HUES6 (cell line): ENCODE results near the gene AURKA.
"Not testable (repeated sequence)": the region's sequence is repeated elsewhere in the genome, so short reads cannot be mapped to it uniquely, and the experiment has no call there.

ENCODE experiments used
- H3K27ac ChIP-seq: 2 replicates; pipeline ENCODE4 v1.7.0; 2013; ENCODE audit warnings: low read depth, mild to moderate bottlenecking, low read length, inconsistent platforms
- H3K27me3 ChIP-seq: 2 replicates; pipeline ENCODE4 v1.6.1; 2013; ENCODE audit warnings: low read length; ENCODE audit not compliant: control insufficient read depth, insufficient read depth
- H3K36me3 ChIP-seq: 2 replicates; pipeline ENCODE4 v1.6.1; 2013; ENCODE audit warnings: low read length; ENCODE audit not compliant: control insufficient read depth, insufficient read depth
- H3K4me1 ChIP-seq: 2 replicates; pipeline ENCODE4 v1.6.1; 2013; ENCODE audit warnings: low read length; ENCODE audit not compliant: control insufficient read depth, insufficient read depth
- H3K4me3 ChIP-seq: 2 replicates; pipeline ENCODE4 v1.5.1; 2013; ENCODE audit warnings: low read depth, low read length
- H3K9ac ChIP-seq: one replicate; pipeline ENCODE4 v1.6.1; 2013; ENCODE audit warnings: mild to moderate bottlenecking, low read length
- H3K9me3 ChIP-seq: 2 replicates; pipeline ENCODE4 v1.6.1; 2013; ENCODE audit warnings: low read depth, low read length; ENCODE audit not compliant: control insufficient read depth, insufficient read depth

AURKA gene

DNA sequence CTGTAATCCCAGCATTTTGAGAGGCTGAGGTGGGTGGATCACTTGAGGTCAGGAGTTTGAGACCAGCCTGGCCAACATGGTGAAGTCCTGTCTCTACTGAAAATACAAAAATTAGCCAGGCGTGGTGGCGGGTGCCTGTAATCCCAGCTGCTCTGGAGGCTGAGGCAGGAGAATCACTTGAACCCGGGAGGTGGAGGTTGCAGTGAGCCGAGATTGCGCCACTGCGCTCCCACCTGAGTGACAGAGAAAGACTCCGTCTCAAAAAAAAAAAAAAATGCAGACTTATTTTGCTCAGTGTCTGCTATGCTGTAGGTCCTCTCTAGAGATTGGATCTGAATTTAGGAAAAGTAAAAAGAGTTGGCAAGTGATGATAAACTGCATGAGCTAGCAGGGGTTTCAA, 19.3 kb upstream of the AURKA start:
- H3K36me3 ChIP-seq, result peaks cover 17% of the 10 kb centered on the region
- not testable (repeated sequence) for H3K4me1 ChIP-seq, H3K27ac ChIP-seq, H3K27me3 ChIP-seq, H3K4me3 ChIP-seq, H3K9me3 ChIP-seq, H3K9ac ChIP-seq

DNA sequence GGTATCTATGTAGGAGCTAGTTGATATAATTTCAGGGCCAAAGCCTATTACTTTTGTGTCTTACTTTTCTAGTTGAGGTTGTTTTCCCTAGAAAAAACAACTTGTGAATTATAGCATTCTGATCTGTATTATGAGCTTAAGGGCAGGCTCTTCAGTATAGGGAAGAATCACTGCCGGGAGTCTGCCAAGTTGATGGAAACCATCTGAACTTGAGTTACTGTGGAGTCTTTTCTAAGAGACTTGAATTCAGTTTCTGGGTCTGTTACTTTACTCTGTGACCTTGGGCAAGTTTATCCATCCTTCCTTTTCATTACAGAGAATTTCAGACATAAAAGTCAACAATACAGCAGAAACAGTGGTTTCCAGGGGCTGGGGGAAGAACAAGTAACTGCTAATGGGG, 17.9 kb upstream of the AURKA start:
- Histone ChIP-seq H3K9me3 (no peaks in the 10 kb centered on the region), H3K36me3 (peaks cover 31% of the 10 kb centered on the region), H3K27ac (no peak overlapping the region)

DNA sequence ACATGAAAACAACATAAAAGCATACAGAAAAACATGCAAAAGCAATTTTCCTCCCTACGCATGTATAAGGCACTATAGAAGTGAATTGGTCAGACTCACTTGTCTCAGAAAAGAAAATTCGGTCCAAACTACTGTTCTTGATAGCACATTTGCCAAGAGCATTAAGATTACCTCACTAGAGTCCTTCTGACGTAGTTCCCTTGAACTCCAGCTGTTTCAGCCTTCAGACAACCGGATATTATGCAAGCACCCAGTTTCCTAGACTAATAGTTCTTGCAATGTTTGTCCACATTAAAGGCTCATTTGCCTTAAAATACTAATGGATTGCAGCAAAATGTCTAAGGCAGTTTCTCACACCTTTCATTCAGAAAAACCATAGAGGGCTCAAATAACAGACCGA, 17.5 kb upstream of the AURKA start:
- no peaks in the 10 kb centered on the region for H3K4me1 ChIP-seq
- no peaks in the 10 kb centered on the region for H3K9me3 ChIP-seq
- H3K9ac ChIP-seq, result no peak overlapping the region
- no peak overlapping the region for H3K4me3 ChIP-seq
- H3K27ac ChIP-seq, result no peak overlapping the region
- H3K36me3 ChIP-seq, result peaks cover 34% of the 10 kb centered on the region
- H3K27me3 ChIP-seq, result no peaks in the 10 kb centered on the region

More for the DNA sequence above, 17.9 kb upstream of the AURKA start:
- no peaks in the 10 kb centered on the region for H3K27me3 ChIP-seq
- no peaks in the 10 kb centered on the region for H3K4me1 ChIP-seq
- H3K4me3 ChIP-seq, result no peak overlapping the region
- H3K9ac ChIP-seq, result no peak overlapping the region

DNA sequence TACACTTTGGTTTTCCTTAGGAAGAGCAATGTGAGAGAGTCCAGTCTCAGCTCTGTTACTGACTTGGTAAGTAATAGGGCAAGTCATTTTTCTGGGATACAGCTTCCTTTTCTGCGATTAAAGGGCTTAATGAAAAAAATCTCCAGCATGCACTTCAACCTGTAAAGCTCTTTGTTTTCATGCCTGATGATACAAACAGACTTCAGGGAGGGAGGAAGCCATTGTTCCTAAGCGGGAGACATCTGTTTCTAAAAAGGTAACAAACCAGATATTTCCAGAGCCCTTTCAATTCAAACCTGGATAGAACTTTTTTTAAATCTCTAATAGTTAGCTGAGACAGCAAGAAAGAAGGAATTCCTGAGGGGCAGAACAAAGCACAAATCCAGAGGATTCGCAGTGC, 14.9 kb upstream of the AURKA start:
- H3K27ac ChIP-seq, result no peak overlapping the region
- H3K4me3 ChIP-seq, result no peak overlapping the region
- H3K9ac ChIP-seq, result no peak overlapping the region
- H3K4me1 ChIP-seq, result no peaks in the 10 kb centered on the region
- no peaks in the 10 kb centered on the region for H3K9me3 ChIP-seq
- H3K27me3 ChIP-seq, result no peaks in the 10 kb centered on the region
- H3K36me3 ChIP-seq, result peaks cover 56% of the 10 kb centered on the region

DNA sequence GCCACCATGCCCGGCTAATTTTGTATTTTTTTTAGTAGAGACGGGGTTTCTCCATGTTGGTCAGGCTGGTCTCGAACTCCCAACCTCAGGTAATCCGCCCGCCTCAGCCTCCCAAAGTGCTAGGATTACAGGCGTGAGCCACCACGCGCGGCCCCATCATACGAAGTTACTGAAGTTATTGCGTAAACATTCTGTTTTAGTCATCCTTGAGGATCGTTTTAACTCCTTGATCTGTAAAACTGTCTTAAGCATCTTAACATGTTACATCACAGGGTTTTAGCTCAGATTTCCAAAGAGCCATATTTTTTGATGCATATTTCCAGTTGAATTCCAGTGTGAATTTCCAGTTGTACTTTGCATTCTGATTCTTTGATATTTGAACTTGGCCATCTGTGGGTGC, 13.3 kb upstream of the AURKA start:
- not testable (repeated sequence) for H3K4me3 ChIP-seq, H3K9ac ChIP-seq, H3K27ac ChIP-seq, H3K27me3 ChIP-seq, H3K9me3 ChIP-seq, H3K4me1 ChIP-seq
- H3K36me3 ChIP-seq, result peaks cover 69% of the 10 kb centered on the region

DNA sequence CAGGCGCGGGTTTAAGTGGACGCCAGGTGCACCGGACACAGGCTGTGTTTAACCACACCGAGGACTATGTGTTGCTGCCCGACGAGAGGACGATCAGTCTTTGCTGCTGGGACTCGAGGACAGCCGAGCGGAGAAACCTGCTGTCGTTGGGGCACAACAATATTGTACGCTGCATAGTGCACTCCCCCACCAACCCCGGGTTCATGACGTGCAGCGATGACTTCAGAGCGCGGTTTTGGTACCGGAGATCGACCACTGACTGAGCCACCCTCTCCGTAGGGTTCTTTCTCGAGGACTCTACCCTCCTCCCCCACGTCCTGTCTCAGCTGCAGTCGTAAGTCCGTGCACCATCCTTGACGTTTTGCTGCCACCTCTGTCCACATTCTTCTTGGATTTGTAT, 11.4 kb upstream of the AURKA start:
- H3K36me3 ChIP-seq, result peaks cover 88% of the 10 kb centered on the region
- no peak overlapping the region for H3K9ac ChIP-seq
- no peak overlapping the region for H3K27ac ChIP-seq
- H3K4me3 ChIP-seq, result no peak overlapping the region
- no peaks in the 10 kb centered on the region for H3K27me3 ChIP-seq
- no peaks in the 10 kb centered on the region for H3K9me3 ChIP-seq
- no peaks in the 10 kb centered on the region for H3K4me1 ChIP-seq

DNA sequence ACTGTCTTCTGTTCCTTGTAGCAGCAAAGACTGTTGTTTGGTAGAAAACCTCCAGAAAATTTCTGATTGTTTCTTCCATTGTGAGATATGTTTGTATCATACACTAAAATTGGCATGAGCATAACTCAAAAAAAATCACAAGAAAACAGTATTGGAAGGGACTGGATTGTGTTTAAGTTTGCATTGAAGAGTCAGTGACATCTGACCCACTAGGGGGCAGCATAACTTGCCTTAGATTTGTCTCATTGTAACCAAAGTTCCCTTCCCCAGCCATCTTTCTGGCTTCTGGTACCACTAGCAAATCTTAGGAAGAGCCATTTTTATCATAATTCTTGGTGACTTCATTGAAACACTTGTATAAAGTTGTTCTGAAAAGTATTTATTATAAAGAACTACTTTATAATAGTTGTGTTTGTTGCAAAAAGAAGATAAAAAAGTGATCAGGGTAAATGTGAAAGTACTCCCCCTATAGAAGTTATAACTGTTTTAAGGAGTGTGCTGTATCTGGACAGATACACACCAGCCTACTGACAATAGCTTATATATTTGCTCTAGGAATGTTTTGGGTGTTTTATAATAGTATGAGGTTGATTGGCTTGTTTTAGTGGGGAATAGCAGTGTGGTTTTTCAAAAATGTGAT, 8.1 kb upstream of the AURKA start:
- Histone ChIP-seq H3K4me3 (no peak overlapping the region), H3K27me3 (no peaks in the 10 kb centered on the region), H3K9me3 (no peaks in the 10 kb centered on the region), H3K4me1 (no peaks in the 10 kb centered on the region), H3K27ac (no peak overlapping the region), H3K36me3 (peaks cover 92% of the 10 kb centered on the region), H3K9ac (no peak overlapping the region)

DNA sequence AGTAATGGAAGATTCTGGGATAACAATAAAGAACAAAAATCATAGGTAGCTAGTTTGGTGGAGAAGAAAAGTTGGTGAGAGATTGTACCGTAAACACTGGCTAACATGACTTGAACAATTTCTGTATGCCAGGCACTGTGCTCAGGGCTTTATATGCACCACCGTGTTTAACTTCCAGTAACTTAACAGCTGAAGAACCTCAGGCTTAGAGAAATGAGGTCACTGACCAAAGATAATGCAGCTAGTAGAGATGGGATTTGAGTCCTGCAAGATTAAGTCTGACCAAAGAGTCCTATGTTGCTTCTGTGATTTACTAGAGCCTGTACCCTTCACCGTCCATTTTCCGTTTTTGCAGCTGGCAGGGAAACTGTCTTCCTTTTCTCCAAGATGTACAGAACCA, 3.2 kb upstream of the AURKA start:
- Histone ChIP-seq H3K27ac (no peak overlapping the region), H3K9me3 (no peaks in the 10 kb centered on the region), H3K4me3 (no peak overlapping the region), H3K9ac (no peak overlapping the region), H3K4me1 (0 out of 2 replicates have a peak, but pooled peaks cover 6% of the 10 kb centered on the region), H3K27me3 (no peaks in the 10 kb centered on the region), H3K36me3 (peaks cover 57% of the 10 kb centered on the region)

DNA sequence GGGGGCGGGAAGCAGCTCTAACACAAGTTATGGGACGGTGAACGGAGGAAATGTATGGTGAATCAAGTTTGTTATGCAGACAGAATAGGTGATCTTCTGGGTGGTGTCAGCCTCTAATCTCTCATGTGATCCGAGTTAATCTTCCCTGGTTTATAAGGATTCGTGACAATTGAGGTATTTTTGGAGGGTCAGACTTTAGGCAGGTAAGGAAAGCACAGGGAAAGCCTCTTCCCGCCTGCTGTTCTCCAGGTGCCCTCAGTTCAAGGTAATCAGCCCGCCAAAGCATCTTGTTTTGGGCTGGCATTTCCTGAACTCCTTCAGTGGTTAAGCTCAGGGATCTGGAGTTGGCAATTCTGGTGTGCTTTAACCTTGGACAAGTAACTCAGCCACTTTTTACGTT, 1.6 kb upstream of the AURKA start:
- Histone ChIP-seq H3K27ac (no peak overlapping the region), H3K4me1 (0 out of 2 replicates have a peak, but pooled peaks cover 6% of the 10 kb centered on the region), H3K9me3 (no peaks in the 10 kb centered on the region), H3K36me3 (peaks cover 57% of the 10 kb centered on the region), H3K9ac (peak overlapping the region; percentile 74), H3K4me3 (peak overlapping the region; percentile 90), H3K27me3 (no peaks in the 10 kb centered on the region)

DNA sequence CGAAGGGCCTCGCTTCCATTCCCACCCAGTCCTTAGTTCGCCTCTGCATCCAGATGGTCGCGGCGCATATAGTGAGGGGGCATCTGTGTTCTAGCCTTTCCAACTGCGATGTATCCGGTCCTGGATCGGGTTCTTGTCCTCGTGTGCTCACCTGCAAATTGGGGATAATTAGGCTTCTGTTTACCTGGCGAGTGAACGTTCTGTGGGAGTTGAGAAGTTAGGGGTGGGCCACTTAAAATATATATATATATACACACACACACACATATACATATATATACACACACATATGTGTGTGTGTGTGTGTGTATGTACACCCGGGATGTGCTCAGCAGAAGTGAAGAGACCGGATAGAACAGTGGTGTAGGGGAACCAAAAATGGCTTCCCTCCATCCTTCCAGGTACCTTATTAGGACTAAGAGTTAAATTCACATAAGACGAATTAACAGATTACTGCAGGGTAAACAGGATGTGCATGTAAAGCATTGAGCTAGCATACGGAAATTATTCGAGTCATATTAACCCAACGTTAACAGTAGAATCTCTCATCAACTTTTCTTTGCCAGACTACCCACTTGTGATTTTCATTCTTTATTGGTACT, 967 bp upstream of the AURKA start:
- Histone ChIP-seq H3K4me3 (peak overlapping the region; percentile 90), H3K27me3 (no peaks in the 10 kb centered on the region), H3K27ac (peak overlapping the region; percentile 48), H3K36me3 (peaks cover 56% of the 10 kb centered on the region), H3K4me1 (0 out of 2 replicates have a peak, but pooled peaks cover 6% of the 10 kb centered on the region), H3K9ac (peak overlapping the region; percentile 98), H3K9me3 (no peaks in the 10 kb centered on the region)

DNA sequence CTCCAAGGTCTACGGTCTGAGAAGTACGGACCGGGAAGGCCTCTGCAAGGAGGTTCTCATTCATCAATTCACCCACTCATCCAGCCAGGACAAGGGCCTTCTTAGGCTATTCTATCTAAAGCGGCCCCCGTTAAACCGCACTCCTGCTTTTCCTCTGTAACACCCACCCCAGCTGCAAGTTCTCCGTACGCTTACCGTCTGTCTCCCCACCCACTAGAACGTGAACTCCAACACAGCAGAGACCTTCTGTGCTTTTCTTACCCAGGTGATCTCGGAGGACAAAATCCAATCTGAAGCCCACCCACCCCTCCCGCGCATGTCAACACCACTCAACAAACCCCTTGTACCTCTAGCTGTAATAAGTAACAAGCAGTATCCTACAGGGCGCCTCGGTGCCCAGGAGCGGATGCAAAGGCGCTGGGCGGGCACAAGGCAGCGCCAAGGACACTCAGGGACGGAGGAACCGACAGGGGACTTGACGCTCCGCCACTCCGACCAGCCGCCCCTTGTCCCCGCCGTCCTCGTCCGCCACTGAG, 351 bp downstream of the AURKA start:
- Histone ChIP-seq H3K9ac (peak overlapping the region; percentile 98), H3K27me3 (no peaks in the 10 kb centered on the region), H3K4me1 (0 out of 2 replicates have a peak, but pooled peaks cover 6% of the 10 kb centered on the region), H3K9me3 (no peaks in the 10 kb centered on the region), H3K4me3 (peak overlapping the region; percentile 90), H3K27ac (peak overlapping the region; percentile 48), H3K36me3 (peaks cover 55% of the 10 kb centered on the region)
